Erythroblast (primary cell): ENCODE results near the gene ACAA2.

Experiments
- GATA1 ChIP-seq: IDR thresholded peaks from 2 replicates; pipeline ENCODE4 v1.6.1; 2011; ENCODE audit warnings: low read depth, mild to moderate bottlenecking, control low read depth, low read length, moderate library complexity
- POLR2A ChIP-seq: IDR thresholded peaks from 2 replicates; pipeline ENCODE4 v1.6.1; 2011; ENCODE audit warnings: mild to moderate bottlenecking, low read length

- TF ChIP-seq POLR2A = no peak
- no peak for TF ChIP-seq GATA1
These were observed 24.9 kb downstream of the ACAA2 start for GRCh38 chr18:49788327-49788898.
